ENCODE measurements around the gene TOMM20L.

Gene TOMM20L

DNA sequence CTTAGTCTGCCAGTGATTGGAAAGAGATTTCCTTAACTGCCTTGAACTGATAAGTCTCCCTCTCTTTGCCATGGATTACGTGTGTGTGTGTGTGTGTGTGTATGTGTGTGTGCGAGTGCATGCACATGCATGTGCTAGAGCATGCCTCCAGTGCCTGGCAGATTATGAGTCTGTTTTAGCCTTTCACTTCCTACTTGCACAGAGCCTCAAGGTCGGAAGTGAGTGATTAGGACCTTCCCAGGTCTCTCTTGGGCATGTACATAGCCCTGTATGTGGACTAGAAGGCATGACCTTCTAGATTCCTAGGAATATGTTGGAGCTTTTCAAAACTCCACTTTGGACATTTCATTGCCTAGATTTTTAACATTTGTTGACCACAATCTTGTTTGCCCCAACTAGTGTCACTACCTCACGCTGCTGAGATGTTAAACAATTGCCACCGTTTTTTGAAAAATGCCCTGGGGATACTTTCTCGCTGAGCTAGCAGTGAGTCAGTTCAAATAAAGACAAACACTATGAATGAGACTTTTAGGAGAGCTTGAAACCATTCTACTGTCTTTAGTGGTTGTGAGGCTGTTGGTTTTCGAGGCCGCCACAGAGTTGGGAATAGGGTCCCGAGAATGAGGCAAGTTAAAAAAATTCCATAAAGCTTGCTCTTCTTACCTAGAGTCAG is 60.0 kb downstream of the TOMM20L start:
- TF ChIP-seq, protein P1, sequence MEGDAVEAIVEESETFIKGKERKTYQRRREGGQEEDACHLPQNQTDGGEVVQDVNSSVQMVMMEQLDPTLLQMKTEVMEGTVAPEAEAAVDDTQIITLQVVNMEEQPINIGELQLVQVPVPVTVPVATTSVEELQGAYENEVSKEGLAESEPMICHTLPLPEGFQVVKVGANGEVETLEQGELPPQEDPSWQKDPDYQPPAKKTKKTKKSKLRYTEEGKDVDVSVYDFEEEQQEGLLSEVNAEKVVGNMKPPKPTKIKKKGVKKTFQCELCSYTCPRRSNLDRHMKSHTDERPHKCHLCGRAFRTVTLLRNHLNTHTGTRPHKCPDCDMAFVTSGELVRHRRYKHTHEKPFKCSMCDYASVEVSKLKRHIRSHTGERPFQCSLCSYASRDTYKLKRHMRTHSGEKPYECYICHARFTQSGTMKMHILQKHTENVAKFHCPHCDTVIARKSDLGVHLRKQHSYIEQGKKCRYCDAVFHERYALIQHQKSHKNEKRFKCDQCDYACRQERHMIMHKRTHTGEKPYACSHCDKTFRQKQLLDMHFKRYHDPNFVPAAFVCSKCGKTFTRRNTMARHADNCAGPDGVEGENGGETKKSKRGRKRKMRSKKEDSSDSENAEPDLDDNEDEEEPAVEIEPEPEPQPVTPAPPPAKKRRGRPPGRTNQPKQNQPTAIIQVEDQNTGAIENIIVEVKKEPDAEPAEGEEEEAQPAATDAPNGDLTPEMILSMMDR (IDR thresholded peaks at IDR 0.05; ENCODE audit: borderline replicate concordance, insufficient read depth, low read depth, low read length) = no peak
- no peak overlapping the region for H3K4me3 ChIP-seq (ENCODE audit: low read depth, low read length)

All from GM12875 (cell line).